OCI-LY1 (cell line): ENCODE results near the gene USP34.

Source experiments
- H2AFZ ChIP-seq: fragments of 200-600 bp; sonication (generic), shearing (Covaris generic); 2 replicates; pipeline ENCODE4 v1.6.0; 2014; ENCODE audit warnings: antibody characterized with exemption, mild to moderate bottlenecking, low read length
- H3F3A ChIP-seq: fragments of 200-600 bp; sonication (generic), shearing (Covaris generic); 2 replicates; pipeline ENCODE4 v1.6.0; 2014; ENCODE audit warnings: mild to moderate bottlenecking, antibody characterized with exemption, low read length, moderate library complexity; ENCODE audit not compliant: insufficient read depth
- H3K27ac ChIP-seq: fragments of 200-600 bp; sonication (generic); 2 replicates; pipeline ENCODE4 v1.5.1; 2014; ENCODE audit warnings: low read length, mixed run types, mild to moderate bottlenecking, low read depth; ENCODE audit not compliant: poor library complexity, severe bottlenecking
- H3K27me3 ChIP-seq: fragments of 200-600 bp; sonication (generic); 2 replicates; pipeline ENCODE4 v1.6.0; 2014; ENCODE audit warnings: antibody characterized with exemption, mild to moderate bottlenecking, low read length, moderate library complexity; ENCODE audit not compliant: insufficient read depth
- H3K36me3 ChIP-seq: fragments of 200-600 bp; sonication (generic); 2 replicates; pipeline ENCODE4 v1.6.1; 2014; ENCODE audit warnings: mild to moderate bottlenecking, antibody characterized with exemption, low read length, moderate library complexity, mixed read lengths; ENCODE audit not compliant: insufficient read depth
- H3K4me1 ChIP-seq: fragments of 200-600 bp; sonication (generic); 2 replicates; pipeline ENCODE4 v1.5.1; 2014; ENCODE audit warnings: mild to moderate bottlenecking, low read length, moderate library complexity; ENCODE audit not compliant: insufficient read depth, severe bottlenecking
- H3K4me2 ChIP-seq: fragments of 200-600 bp; sonication (generic), shearing (Covaris generic); 2 replicates; pipeline ENCODE4 v1.6.1; 2014; ENCODE audit warnings: low read length
- H3K4me3 ChIP-seq: fragments of 200-600 bp; sonication (generic); 2 replicates; pipeline ENCODE4 v1.5.1; 2014; ENCODE audit warnings: low read length, low read depth, mild to moderate bottlenecking, mixed read lengths; ENCODE audit not compliant: poor library complexity, severe bottlenecking
- H3K79me2 ChIP-seq: fragments of 200-600 bp; shearing (Covaris generic); 2 replicates; pipeline ENCODE4 v1.6.1; 2016; ENCODE audit warnings: mixed run types, low read length, mixed read lengths; ENCODE audit not compliant: insufficient read depth
- H3K9ac ChIP-seq: fragments of 200-600 bp; sonication (generic), shearing (Covaris generic); 2 replicates; pipeline ENCODE4 v1.6.1; 2014; ENCODE audit warnings: mild to moderate bottlenecking, low read length, mixed read lengths
- H3K9me2 ChIP-seq: fragments of 200-600 bp; sonication (generic), shearing (Covaris generic); 2 replicates; pipeline ENCODE4 v1.6.1; 2014; ENCODE audit warnings: low read depth, mild to moderate bottlenecking, low read length, mixed read lengths
- H3K9me3 ChIP-seq: fragments of 200-600 bp; shearing (Covaris generic); 2 replicates; pipeline ENCODE4 v1.6.1; 2014; ENCODE audit warnings: low read length, mixed read lengths
- H4K20me1 ChIP-seq: fragments of 200-600 bp; sonication (generic), shearing (Covaris generic); 2 replicates; pipeline ENCODE4 v1.6.0; 2016; ENCODE audit warnings: mild to moderate bottlenecking, low read length; ENCODE audit not compliant: insufficient read depth
- EZH2 ChIP-seq: fragments of 200-600 bp; sonication (generic), shearing (Covaris generic); IDR thresholded peaks from 2 replicates; pipeline ENCODE4 v1.8.0; 2017; ENCODE audit warnings: borderline replicate concordance, mixed run types, mild to moderate bottlenecking, antibody characterized with exemption, low read length, moderate library complexity, mixed read lengths
- TF ChIP-seq, protein P1 (sequence below): fragments of 200-600 bp; sonication (generic), shearing (Covaris generic); IDR thresholded peaks from 2 replicates; pipeline ENCODE4 v1.5.1; 2017; ENCODE audit warnings: mild to moderate bottlenecking, antibody characterized with exemption, low read length, moderate library complexity, mixed read lengths

USP34 gene

DNA sequence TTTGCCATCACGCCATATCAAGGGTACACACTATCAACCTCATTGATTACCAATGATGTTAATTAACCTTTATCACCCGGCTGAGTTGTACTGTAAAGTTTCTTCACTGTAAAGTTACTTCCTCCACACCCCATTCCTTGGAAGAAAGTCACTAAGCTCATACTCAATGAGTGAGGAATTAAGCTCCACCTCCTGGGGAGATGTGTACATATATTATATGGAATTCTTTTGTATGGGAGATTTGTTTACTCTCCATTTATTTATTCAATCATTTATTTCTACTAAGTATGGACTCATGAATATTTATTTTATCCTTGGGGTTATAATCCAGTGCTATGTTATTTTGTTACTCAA, 252.1 kb downstream of the USP34 start:
- Histone ChIP-seq H2AFZ (no peak overlapping the region), H4K20me1 (no peaks in the 10 kb centered on the region), H3K4me1 (no peaks in the 10 kb centered on the region), H3K27ac (no peak overlapping the region), H3K4me3 (no peak overlapping the region), H3K9me3 (no peaks in the 10 kb centered on the region), H3K4me2 (no peak overlapping the region), H3F3A (no peaks in the 10 kb centered on the region), H3K27me3 (no peaks in the 10 kb centered on the region), H3K9ac (no peak overlapping the region), H3K79me2 (no peaks in the 10 kb centered on the region), H3K9me2 (no peaks in the 10 kb centered on the region), H3K36me3 (peaks cover 80% of the 10 kb centered on the region)
- TF ChIP-seq, protein P1, sequence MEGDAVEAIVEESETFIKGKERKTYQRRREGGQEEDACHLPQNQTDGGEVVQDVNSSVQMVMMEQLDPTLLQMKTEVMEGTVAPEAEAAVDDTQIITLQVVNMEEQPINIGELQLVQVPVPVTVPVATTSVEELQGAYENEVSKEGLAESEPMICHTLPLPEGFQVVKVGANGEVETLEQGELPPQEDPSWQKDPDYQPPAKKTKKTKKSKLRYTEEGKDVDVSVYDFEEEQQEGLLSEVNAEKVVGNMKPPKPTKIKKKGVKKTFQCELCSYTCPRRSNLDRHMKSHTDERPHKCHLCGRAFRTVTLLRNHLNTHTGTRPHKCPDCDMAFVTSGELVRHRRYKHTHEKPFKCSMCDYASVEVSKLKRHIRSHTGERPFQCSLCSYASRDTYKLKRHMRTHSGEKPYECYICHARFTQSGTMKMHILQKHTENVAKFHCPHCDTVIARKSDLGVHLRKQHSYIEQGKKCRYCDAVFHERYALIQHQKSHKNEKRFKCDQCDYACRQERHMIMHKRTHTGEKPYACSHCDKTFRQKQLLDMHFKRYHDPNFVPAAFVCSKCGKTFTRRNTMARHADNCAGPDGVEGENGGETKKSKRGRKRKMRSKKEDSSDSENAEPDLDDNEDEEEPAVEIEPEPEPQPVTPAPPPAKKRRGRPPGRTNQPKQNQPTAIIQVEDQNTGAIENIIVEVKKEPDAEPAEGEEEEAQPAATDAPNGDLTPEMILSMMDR = no peak
- no peak for TF ChIP-seq EZH2

DNA sequence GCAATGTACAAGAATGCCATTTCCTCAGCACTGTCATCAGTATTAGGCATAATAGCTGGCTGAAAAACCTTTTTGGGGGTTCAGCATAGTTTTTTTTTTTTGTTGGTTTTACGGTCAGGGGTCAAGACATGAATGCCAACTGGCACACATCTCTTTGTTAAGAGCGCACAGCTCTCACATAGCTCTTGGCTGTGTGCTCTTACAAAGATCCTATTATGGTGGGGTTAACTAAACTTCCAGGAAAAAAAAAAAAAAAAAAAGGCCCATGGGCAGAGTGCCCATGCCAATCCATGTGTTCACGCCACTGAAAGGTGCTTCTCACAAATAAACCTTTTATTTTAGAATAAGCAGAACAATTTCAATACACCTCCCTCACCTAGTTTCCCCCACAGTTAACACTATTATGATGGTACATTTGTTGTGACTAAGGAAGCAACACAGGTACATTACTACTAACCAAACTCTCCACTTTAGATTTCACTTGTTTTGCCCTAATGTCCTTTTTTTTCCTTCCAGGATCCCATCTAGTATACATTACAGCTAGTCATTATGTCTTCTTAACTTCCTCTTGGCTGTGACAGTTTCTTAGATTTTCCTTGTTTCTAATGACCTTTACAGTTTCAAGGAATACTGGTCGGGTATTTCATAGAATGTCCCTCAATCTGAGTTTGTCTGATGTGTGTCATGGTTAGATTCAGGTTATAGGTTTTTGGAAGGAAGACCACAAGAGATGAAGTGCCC, 252.6 kb downstream of the USP34 start:
- H3K9ac ChIP-seq = no peak overlapping the region
- no peak for TF ChIP-seq EZH2
- TF ChIP-seq, protein P1 = no peak
- no peaks in the 10 kb centered on the region for H3K27me3 ChIP-seq
- H3K4me3 ChIP-seq = no peak overlapping the region
- no peaks in the 10 kb centered on the region for H4K20me1 ChIP-seq
- H3K36me3 ChIP-seq = peaks cover 80% of the 10 kb centered on the region
- no peaks in the 10 kb centered on the region for H3K4me1 ChIP-seq
- H2AFZ ChIP-seq = no peak overlapping the region
- H3K27ac ChIP-seq = no peak overlapping the region
- H3K9me2 ChIP-seq = no peaks in the 10 kb centered on the region
- H3K9me3 ChIP-seq = no peaks in the 10 kb centered on the region
- H3K79me2 ChIP-seq = no peaks in the 10 kb centered on the region
- no peaks in the 10 kb centered on the region for H3F3A ChIP-seq
- H3K4me2 ChIP-seq = no peak overlapping the region

DNA sequence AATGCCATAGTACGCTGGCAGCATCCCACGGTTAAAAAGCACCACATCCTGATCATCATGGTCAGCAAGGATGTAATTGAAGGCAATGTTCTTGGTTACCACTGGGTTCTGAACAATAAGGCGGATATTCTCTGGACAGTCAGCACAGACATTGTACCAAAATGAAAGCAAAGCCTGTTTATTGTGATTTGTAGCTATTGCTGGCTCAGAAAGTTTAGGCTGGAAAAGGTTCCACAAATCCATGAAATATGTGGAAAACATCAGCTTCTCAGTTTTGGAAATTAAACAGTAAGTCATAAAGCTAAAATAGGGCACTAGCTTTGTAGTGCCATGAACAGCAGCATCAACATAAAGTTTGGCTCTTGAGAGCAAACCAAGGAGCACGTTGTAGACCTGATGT, 256.7 kb downstream of the USP34 start:
- no peaks in the 10 kb centered on the region for H3K4me1 ChIP-seq
- H3K9me2 ChIP-seq = no peaks in the 10 kb centered on the region
- no peaks in the 10 kb centered on the region for H3F3A ChIP-seq
- no peaks in the 10 kb centered on the region for H3K9me3 ChIP-seq
- no peak overlapping the region for H3K9ac ChIP-seq
- H2AFZ ChIP-seq = no peak overlapping the region
- no peaks in the 10 kb centered on the region for H3K79me2 ChIP-seq
- H3K27me3 ChIP-seq = no peaks in the 10 kb centered on the region
- peaks cover 70% of the 10 kb centered on the region for H3K36me3 ChIP-seq
- no peaks in the 10 kb centered on the region for H4K20me1 ChIP-seq
- no peak overlapping the region for H3K4me2 ChIP-seq
- TF ChIP-seq, protein P1 = no peak
- no peak for TF ChIP-seq EZH2
- H3K27ac ChIP-seq = no peak overlapping the region
- no peak overlapping the region for H3K4me3 ChIP-seq
